HepG2 (cell line): ENCODE measurements around the gene RNF114. TPM values are rescaled to one million over a fixed set of nuclear protein-coding genes. Genes with fewer than 3 reads are reported as not detected.

Source experiments
- CBFB ChIP-seq: sonication (generic); formaldehyde crosslinking; IDR thresholded peaks from 2 replicates; pipeline ENCODE4 v1.4.0; 2020; ENCODE audit warnings: missing genetic modification reagents
- DR1 ChIP-seq: sonication (generic); formaldehyde crosslinking; IDR thresholded peaks from 2 replicates; pipeline ENCODE4 v1.8.0; 2021; ENCODE audit warnings: mild to moderate bottlenecking, missing genetic modification reagents, inconsistent platforms
- HINFP ChIP-seq: sonication (generic); formaldehyde crosslinking; IDR thresholded peaks from 2 replicates; pipeline ENCODE4 v1.4.0; 2020; ENCODE audit warnings: low read depth, mild to moderate bottlenecking, missing genetic modification reagents
- NCOR1 ChIP-seq: fragments of 200-600 bp; sonication (generic); IDR thresholded peaks from 2 replicates; pipeline ENCODE4 v1.7.0; 2017; ENCODE audit warnings: antibody characterized with exemption, low read length, borderline replicate concordance
- PCBP1 ChIP-seq: fragments of 200-400 bp; formaldehyde crosslinking; IDR thresholded peaks from 2 replicates; pipeline ENCODE4 v1.6.1; 2017; ENCODE audit warnings: mild to moderate bottlenecking, low read depth, low read length, borderline replicate concordance
- PITX1 ChIP-seq: sonication (generic); formaldehyde crosslinking; IDR thresholded peaks from 2 replicates; pipeline ENCODE4 v1.5.1; 2020; ENCODE audit warnings: mild to moderate bottlenecking, missing genetic modification reagents
- PRPF4 ChIP-seq: fragments of 200-400 bp; formaldehyde crosslinking; IDR thresholded peaks from 2 replicates; pipeline ENCODE4 v1.6.1; 2016; ENCODE audit warnings: low read length, low read depth; ENCODE audit not compliant: poor library complexity, severe bottlenecking
- RCOR2 ChIP-seq: IDR thresholded peaks from 2 replicates; pipeline ENCODE4 v1.6.1; 2016; ENCODE audit warnings: missing biosample characterization, missing genetic modification reagents
- TIGD3 ChIP-seq: sonication (generic); formaldehyde crosslinking; IDR thresholded peaks from 2 replicates; pipeline ENCODE4 v1.5.1; 2020; ENCODE audit warnings: mild to moderate bottlenecking, missing genetic modification reagents, borderline replicate concordance
- ZNF333 ChIP-seq: sonication (generic); formaldehyde crosslinking; IDR thresholded peaks from 2 replicates; pipeline ENCODE4 v1.4.0; 2020; ENCODE audit warnings: mild to moderate bottlenecking, missing genetic modification reagents, borderline replicate concordance
- ZNF609 ChIP-seq: sonication (generic); formaldehyde crosslinking; IDR thresholded peaks from 2 replicates; pipeline ENCODE4 v1.4.0; 2020; ENCODE audit warnings: mild to moderate bottlenecking, missing genetic modification reagents, borderline replicate concordance
- ZNF770 ChIP-seq: sonication (generic); formaldehyde crosslinking; IDR thresholded peaks from 2 replicates; pipeline ENCODE4 v1.5.0; 2020; ENCODE audit warnings: mild to moderate bottlenecking, missing genetic modification reagents
- ZNF780A ChIP-seq: sonication (generic); formaldehyde crosslinking; IDR thresholded peaks from 2 replicates; pipeline ENCODE4 v1.8.0; 2022; ENCODE audit warnings: mild to moderate bottlenecking, missing genetic modification reagents, moderate library complexity
- polyA plus RNA-seq, 8 experiments: library from polyadenylated mRNA; depleted of rRNA in 3 of 8; stranded (reverse) in 7 of 8; unstranded in 1 of 8; fragments of >200 nt; fragmentation: Illumina TruSeq in 4 of 8; extraction: Trizol in 4 of 8; gene quantifications; 2 replicates each; pipeline versions ENCODE4 v1.2.1 to v1.2.3, GENCODE V29; 2011 to 2016; ENCODE audit warnings: low read depth in 4 of 8, missing spikeins in 1 of 8, mixed read lengths in 1 of 8; ENCODE audit not compliant: insufficient read depth in 1 of 8
- total RNA-seq, 5 experiments: library from RNA; depleted of rRNA; stranded (reverse); fragments of >200 nt; fragmentation: Illumina TruSeq; extraction: Trizol; gene quantifications; 2 replicates each; pipeline ENCODE4 v1.2.3, GENCODE V29; 2016; ENCODE audit warnings: low read depth in 1 of 5
- TF ChIP-seq, protein P1 (sequence below): sonication (generic); formaldehyde crosslinking; IDR thresholded peaks from 2 replicates; pipeline ENCODE4 v1.4.0; 2020; ENCODE audit warnings: missing genetic modification reagents, borderline replicate concordance

Gene RNF114
- total and polyA plus RNA-seq, 2 of the 13 experiments (the other 11 are each of a cell fraction or from before 2014, with no cell fraction given): 119 to 126 TPM

DNA sequence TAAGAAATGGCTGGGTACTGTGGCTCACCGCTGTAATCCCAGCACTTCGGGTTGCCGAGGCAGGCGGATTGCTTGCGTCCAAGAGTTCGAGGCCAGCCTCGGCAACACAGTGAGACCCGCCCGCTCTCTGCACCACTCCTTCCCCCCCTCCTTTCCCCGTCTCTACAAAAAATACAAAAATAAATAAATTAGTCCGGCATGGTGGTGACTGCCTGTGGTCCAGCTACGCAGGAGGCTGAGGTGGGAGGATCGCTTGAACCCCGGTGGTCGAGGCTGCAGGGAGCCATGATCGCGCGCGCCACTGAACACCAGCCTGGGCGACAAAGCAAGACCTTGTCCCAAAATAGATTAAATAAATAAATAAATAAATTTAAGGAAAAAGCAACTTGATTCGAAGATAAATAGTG is 448 bp upstream of the RNF114 start (continued):
- TF ChIP-seq TIGD3 (CRISPR knock-in tag) (peak; percentile 46; the same call in 1 of the 2 replicates), RCOR2 (CRISPR knock-in tag) (0 out of 2 replicates have a peak, but pooled peaks have one; percentile 37), ZNF333 (no peak), HINFP (CRISPR knock-in tag) (no peak), PRPF4 (peak; percentile 89), ZNF780A (CRISPR knock-in tag) (no peak), NCOR1 (0 out of 2 replicates have a peak, but pooled peaks have one; percentile 3), ZNF609 (CRISPR knock-in tag) (0 out of 2 replicates have a peak, but pooled peaks have one; percentile 7), DR1 (no peak), PCBP1 (0 out of 2 replicates have a peak, but pooled peaks have one; percentile 76), PITX1 (CRISPR knock-in tag) (no peak), ZNF770 (peak; percentile 95), CBFB (CRISPR knock-in tag) (no peak)
- TF ChIP-seq, protein P1, sequence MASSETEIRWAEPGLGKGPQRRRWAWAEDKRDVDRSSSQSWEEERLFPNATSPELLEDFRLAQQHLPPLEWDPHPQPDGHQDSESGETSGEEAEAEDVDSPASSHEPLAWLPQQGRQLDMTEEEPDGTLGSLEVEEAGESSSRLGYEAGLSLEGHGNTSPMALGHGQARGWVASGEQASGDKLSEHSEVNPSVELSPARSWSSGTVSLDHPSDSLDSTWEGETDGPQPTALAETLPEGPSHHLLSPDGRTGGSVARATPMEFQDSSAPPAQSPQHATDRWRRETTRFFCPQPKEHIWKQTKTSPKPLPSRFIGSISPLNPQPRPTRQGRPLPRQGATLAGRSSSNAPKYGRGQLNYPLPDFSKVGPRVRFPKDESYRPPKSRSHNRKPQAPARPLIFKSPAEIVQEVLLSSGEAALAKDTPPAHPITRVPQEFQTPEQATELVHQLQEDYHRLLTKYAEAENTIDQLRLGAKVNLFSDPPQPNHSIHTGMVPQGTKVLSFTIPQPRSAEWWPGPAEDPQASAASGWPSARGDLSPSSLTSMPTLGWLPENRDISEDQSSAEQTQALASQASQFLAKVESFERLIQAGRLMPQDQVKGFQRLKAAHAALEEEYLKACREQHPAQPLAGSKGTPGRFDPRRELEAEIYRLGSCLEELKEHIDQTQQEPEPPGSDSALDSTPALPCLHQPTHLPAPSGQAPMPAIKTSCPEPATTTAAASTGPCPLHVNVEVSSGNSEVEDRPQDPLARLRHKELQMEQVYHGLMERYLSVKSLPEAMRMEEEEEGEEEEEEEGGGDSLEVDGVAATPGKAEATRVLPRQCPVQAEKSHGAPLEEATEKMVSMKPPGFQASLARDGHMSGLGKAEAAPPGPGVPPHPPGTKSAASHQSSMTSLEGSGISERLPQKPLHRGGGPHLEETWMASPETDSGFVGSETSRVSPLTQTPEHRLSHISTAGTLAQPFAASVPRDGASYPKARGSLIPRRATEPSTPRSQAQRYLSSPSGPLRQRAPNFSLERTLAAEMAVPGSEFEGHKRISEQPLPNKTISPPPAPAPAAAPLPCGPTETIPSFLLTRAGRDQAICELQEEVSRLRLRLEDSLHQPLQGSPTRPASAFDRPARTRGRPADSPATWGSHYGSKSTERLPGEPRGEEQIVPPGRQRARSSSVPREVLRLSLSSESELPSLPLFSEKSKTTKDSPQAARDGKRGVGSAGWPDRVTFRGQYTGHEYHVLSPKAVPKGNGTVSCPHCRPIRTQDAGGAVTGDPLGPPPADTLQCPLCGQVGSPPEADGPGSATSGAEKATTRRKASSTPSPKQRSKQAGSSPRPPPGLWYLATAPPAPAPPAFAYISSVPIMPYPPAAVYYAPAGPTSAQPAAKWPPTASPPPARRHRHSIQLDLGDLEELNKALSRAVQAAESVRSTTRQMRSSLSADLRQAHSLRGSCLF (CRISPR knock-in tag): 0 out of 2 replicates have a peak, but pooled peaks have one; percentile 14
